Right lobe of liver (tissue), 6 donors: ENCODE measurements around the gene DYNLT5. TPM values are rescaled to one million over a fixed set of nuclear protein-coding genes. Genes with fewer than 3 reads are reported as not detected.
"Not testable (repeated sequence)": the region's sequence is repeated elsewhere in the genome, so short reads cannot be mapped to it uniquely, and the experiment has no call there.

ENCODE experiments used
- ATAC-seq, 4 donors: fragments of 200-7000 bp; cut with Tn5 transposase; one replicate each; pipeline ENCODE4 v1.9.1; 2020; ENCODE audit warnings: mild to moderate bottlenecking in 4 of 4, moderate library complexity in 4 of 4
- DNase-seq, 3 donors: peaks; one replicate each; pipeline ENCODE4 v3.0.0-alpha.2; 2020
- H3K27ac ChIP-seq, 3 donors: fragments of 200-600 bp; one replicate each; pipeline ENCODE4 v1.8.0; 2022
- H3K27me3 ChIP-seq, 2 donors: fragments of 200-600 bp; one replicate each; pipeline ENCODE4 v1.8.0; 2022
- H3K36me3 ChIP-seq, 4 donors: fragments of 200-600 bp; sonication (generic) in 1 of 4; one replicate each; pipeline versions ENCODE4 v1.5.1 to v1.8.0; 2017 to 2022; ENCODE audit warnings: control low read depth in 1 of 4
- H3K4me1 ChIP-seq, 4 donors: fragments of 200-600 bp; sonication (generic) in 1 of 4; one replicate each; pipeline versions ENCODE4 v1.5.1 to v1.8.0; 2017 to 2022; ENCODE audit warnings: control low read depth in 1 of 4
- H3K4me3 ChIP-seq, 3 donors: fragments of 200-600 bp; one replicate each; pipeline ENCODE4 v1.8.0; 2022
- H3K9me3 ChIP-seq, 4 donors: fragments of 200-600 bp; sonication (generic) in 1 of 4; one replicate each; pipeline versions ENCODE4 v1.5.1 to v1.8.0; 2017 to 2022; ENCODE audit warnings: control low read depth in 1 of 4
- POLR2A ChIP-seq: fragments of 450-650 bp; IDR thresholded peaks from one replicate; pipeline ENCODE4 v1.6.1; 2017; ENCODE audit warnings: antibody characterized with exemption, mild to moderate bottlenecking
- WGBS: methylation state at CpG from one replicate; pipeline ENCODE4 v1.1.6; 2018; ENCODE audit warnings: low coverage, low lambda C conversion rate; ENCODE audit not compliant: insufficient coverage; ENCODE audit errors: missing lambda C conversion rate; 5-methylcytosine and 5-hydroxymethylcytosine counted together
- intact Hi-C, 2 donors: fragments of 100-400 bp; cut with DNase I; formaldehyde crosslinking; loops; one replicate each; pipeline versions ENCODE4 v1.11.2 to v1.14.1; 2022
- total RNA-seq, 6 experiments: library from RNA; depleted of rRNA in 2 of 6; stranded (reverse); fragments of >200 nt in 2 of 6; fragmentation: NEBNext Ultra II Directional in 3 of 6; extraction: Animal tissue kit (Norgen Biotek cat#: 25700) in 3 of 6; gene quantifications; one replicate each; pipeline versions ENCODE4 v1.1.0 to v1.2.4, GENCODE V29; 2016 to 2023
- TF ChIP-seq, protein P1 (sequence below), 4 donors: fragments of 200-600 bp in 3 of 4; fragments of 450-650 bp in 1 of 4; IDR thresholded peaks; one replicate each; pipeline versions ENCODE4 v1.5.1 to v1.8.0; 2016 to 2022; ENCODE audit warnings: antibody characterized with exemption in 4 of 4, mild to moderate bottlenecking in 2 of 4
- donor health status: DM: no; HTN: yes; CAD: no.
- donor health status: DM: no; HTN: no; CAD: no.
- donor health status: DM: no; HTN: no; CAD: no.
- donor health status: DM: no; HTN: yes; CAD: no.
- donor health status: DM: no; HTN: yes; CAD: no.

DYNLT5 gene
- total RNA-seq, 6 experiments from 2014 or later = 0.44 to 2.4 (median 1.3) TPM

DNA sequence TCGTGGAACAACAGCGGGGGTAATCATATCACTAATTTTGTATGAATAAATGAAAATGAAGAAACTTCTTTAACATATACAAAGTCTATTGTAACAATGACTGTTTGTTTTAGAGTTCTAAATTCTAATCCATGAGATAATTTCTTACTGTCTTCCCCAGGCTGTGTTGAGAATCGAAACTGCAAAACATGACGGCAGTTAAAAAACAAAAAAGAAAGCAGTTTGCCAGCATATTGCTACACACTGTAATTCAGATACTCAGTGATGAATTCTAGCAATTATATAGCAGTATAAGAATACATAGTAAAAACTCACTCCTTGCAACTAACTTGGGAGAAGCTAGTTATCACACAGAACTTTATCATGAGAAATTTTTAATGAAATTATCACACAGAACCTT is 26.7 kb downstream of the DYNLT5 start:
- H3K36me3 ChIP-seq = no peaks in the 10 kb centered on the region
- ATAC-seq = no peak
- no peak overlapping the region for H3K4me3 ChIP-seq
- H3K9me3 ChIP-seq = no peaks in the 10 kb centered on the region
- no peak overlapping the region for H3K27ac ChIP-seq
- no peak for DNase-seq
- WGBS = 86% methylated on average over 4 of the region's 4 CpGs
- intact Hi-C loops = loop anchor here in 1 of 2 donors (10.0 kb wide), 1 partner anchor 366 kb away; no protein-coding TSS in a partner anchor
- TF ChIP-seq, protein P1, sequence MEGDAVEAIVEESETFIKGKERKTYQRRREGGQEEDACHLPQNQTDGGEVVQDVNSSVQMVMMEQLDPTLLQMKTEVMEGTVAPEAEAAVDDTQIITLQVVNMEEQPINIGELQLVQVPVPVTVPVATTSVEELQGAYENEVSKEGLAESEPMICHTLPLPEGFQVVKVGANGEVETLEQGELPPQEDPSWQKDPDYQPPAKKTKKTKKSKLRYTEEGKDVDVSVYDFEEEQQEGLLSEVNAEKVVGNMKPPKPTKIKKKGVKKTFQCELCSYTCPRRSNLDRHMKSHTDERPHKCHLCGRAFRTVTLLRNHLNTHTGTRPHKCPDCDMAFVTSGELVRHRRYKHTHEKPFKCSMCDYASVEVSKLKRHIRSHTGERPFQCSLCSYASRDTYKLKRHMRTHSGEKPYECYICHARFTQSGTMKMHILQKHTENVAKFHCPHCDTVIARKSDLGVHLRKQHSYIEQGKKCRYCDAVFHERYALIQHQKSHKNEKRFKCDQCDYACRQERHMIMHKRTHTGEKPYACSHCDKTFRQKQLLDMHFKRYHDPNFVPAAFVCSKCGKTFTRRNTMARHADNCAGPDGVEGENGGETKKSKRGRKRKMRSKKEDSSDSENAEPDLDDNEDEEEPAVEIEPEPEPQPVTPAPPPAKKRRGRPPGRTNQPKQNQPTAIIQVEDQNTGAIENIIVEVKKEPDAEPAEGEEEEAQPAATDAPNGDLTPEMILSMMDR (IDR thresholded peaks at IDR 0.05) = no peak
- no peak for TF ChIP-seq POLR2A
- H3K27me3 ChIP-seq = no peaks in the 10 kb centered on the region
- no peaks in the 10 kb centered on the region for H3K4me1 ChIP-seq

DNA sequence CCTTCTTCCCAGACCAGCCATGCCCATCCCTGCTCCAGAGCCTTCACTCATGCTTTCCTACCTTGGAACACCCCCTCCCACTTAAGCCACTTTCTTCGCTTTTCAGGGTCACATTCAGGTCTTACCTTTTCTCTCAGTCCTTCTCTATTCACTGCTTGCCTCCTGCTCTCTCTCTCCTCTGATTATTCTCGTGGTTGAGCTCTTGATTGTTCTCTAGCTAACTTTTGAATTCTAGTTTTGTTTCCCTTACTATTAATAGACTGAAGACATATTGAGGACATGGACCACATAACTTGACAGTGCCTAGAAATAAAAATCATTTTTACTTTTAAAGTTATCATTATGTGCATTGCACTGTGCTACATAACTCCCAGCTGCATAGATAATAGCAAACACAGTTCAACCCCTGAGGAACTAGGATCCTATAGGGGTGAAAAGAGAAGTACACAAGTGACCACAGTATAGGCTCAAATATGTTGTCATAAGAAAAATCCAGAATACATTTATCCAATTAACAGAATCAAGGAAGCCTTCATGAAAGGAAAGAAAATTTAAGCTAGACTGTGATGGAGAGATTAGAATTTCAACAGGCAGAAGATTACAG is 27.3 kb downstream of the DYNLT5 start:
- intact Hi-C loops = loop anchor here in 1 of 2 donors (10.0 kb wide), 1 partner anchor 365 kb away; no protein-coding TSS in a partner anchor
- WGBS = 77% methylated on average over 2 of the region's 2 CpGs
- TF ChIP-seq, protein P1 (IDR thresholded peaks at IDR 0.05) = no peak
- no peak for TF ChIP-seq POLR2A
- Histone ChIP-seq H3K9me3 (no peaks in the 10 kb centered on the region), H3K36me3 (no peaks in the 10 kb centered on the region), H3K27me3 (no peaks in the 10 kb centered on the region), H3K4me1 (no peaks in the 10 kb centered on the region), H3K27ac (no peak overlapping the region), H3K4me3 (no peak overlapping the region)
- DNase-seq = no peak
- no peak for ATAC-seq

- H3K27me3 ChIP-seq, intact Hi-C loops, H3K4me3 ChIP-seq, H3K27ac ChIP-seq, ATAC-seq, H3K36me3 ChIP-seq, H3K9me3 ChIP-seq, DNase-seq, H3K4me1 ChIP-seq: not testable (repeated sequence)
- no CpG with 5 or more reads among the region's 2 CpGs for WGBS
Observed at GRCh38 chr1:66785800-66786199, 33.5 kb downstream of the DYNLT5 start.

DNA sequence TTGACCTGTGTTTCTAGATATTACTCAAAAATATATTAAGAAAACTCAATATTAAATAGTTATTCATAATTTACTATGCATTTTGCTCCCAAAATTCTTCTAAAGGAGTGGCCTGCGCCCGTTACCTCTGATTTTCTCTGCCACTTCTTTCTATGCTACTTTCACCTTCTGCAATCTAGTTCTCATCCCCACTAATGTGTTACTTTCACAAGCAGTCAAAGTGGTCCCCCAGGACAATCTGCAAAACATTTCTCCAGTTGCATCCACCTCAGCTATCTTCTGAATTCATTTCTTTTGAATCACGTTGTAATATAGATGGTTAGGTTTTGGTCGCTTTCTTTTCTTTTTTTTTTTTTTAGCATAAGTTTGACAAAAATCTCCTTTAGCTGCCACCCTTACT is 35.4 kb downstream of the DYNLT5 start:
- Histone ChIP-seq H3K36me3 (no peaks in the 10 kb centered on the region), H3K4me1 (no peaks in the 10 kb centered on the region), H3K27me3 (no peaks in the 10 kb centered on the region), H3K27ac (no peak overlapping the region), H3K9me3 (no peaks in the 10 kb centered on the region), H3K4me3 (no peak overlapping the region)
- DNase-seq = no peak
- intact Hi-C loops = no loop called here
- TF ChIP-seq, protein P1 (IDR thresholded peaks at IDR 0.05) = no peak
- TF ChIP-seq POLR2A = no peak
- WGBS = 77% methylated on average over 4 of the region's 4 CpGs
- ATAC-seq = no peak

DNA sequence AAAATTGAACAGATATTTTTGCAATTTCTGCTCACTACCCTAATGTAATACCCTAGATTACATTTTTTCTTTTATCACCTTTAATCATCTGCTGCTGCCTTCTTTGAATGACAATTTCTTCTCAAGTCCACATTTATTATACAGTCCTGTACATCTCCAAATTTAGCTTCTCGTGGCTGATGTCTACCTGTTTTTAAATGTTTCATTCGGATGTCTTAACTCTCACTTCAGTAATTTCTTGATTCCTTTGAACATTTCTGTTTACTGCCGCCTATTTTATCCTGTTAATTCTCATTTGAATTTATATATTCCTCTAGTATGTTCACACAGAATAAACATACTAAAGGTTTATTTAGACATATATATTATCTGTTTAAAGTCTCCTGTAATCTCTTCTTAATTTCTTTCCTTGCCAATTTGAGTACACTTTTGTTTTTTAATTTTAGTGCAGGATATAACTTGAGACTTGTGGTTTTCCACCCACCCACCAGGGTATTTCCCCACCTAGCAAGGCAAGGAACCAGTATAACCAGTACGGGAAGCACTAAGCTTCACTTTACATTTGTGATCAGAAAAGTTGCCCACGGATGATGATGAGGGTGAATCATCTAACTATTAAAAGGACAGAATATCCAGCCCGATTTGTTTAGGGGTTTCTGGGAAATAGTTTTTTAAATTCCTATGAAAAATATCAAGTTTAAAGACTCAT is 36.1 kb downstream of the DYNLT5 start:
- DNase-seq = no peak
- Histone ChIP-seq H3K27ac (no peak overlapping the region), H3K9me3 (no peaks in the 10 kb centered on the region), H3K36me3 (no peaks in the 10 kb centered on the region), H3K27me3 (no peaks in the 10 kb centered on the region), H3K4me1 (no peaks in the 10 kb centered on the region), H3K4me3 (no peak overlapping the region)
- TF ChIP-seq, protein P1 (IDR thresholded peaks at IDR 0.05) = no peak
- TF ChIP-seq POLR2A = no peak
- WGBS = 51% methylated on average over 6 of the region's 6 CpGs
- no peak for ATAC-seq
- intact Hi-C loops = no loop called here
